Keratinocyte (primary cell): ENCODE measurements around the gene CPLX3. TPM values are rescaled to one million over a fixed set of nuclear protein-coding genes. Genes with fewer than 3 reads are reported as not detected.

Experiments used
- DNase-seq: peaks from one replicate; pipeline ENCODE4 v3.0.0-alpha.2; 2011; ENCODE audit warnings: low read depth, missing footprints, low spot score
- FAIRE-seq: peaks from 2 replicates; lab custom pipeline; 2011; peaks lifted over from hg19 to GRCh38; lab: Jason Lieb, UNC
- H2AFZ ChIP-seq: 2 replicates; pipeline ENCODE4 v1.6.0; 2012; ENCODE audit warnings: low read length, control low read depth, inconsistent platforms; ENCODE audit not compliant: control insufficient read depth
- H3K27ac ChIP-seq: 2 replicates; pipeline ENCODE4 v1.5.1; 2011; ENCODE audit warnings: low read length; ENCODE audit not compliant: control insufficient read depth, insufficient read depth
- H3K27me3 ChIP-seq: 3 replicates; pipeline ENCODE4 v1.6.0; 2011; ENCODE audit warnings: low read length; ENCODE audit not compliant: control insufficient read depth, insufficient read depth; ENCODE audit errors: extremely low read depth
- H3K36me3 ChIP-seq, 2 experiments: 2 replicates in 1 of 2; 3 replicates in 1 of 2; pipeline ENCODE4 v1.5.1; 2011; ENCODE audit warnings: low read length in 2 of 2, mild to moderate bottlenecking in 1 of 2; ENCODE audit not compliant: control insufficient read depth in 2 of 2, insufficient read depth in 2 of 2; ENCODE audit errors: extremely low read depth in 1 of 2
- H3K4me1 ChIP-seq: 3 replicates; pipeline ENCODE4 v1.5.1; 2011; ENCODE audit warnings: low read length; ENCODE audit not compliant: control insufficient read depth, insufficient read depth; ENCODE audit errors: extremely low read depth
- H3K4me2 ChIP-seq: 3 replicates; pipeline ENCODE4 v1.6.0; 2011; ENCODE audit warnings: low read depth, low read length; ENCODE audit not compliant: control insufficient read depth, insufficient read depth; ENCODE audit errors: extremely low read depth
- H3K4me3 ChIP-seq, 3 experiments: fragments of 200-600 bp in 1 of 3; sonication (generic) in 1 of 3; 2 replicates in 2 of 3; 3 replicates in 1 of 3; pipeline ENCODE4 v1.5.1; 2011 to 2016; ENCODE audit warnings: low read length in 3 of 3, mild to moderate bottlenecking in 3 of 3, control low read depth in 2 of 3, inconsistent platforms in 1 of 3, low read depth in 1 of 3, mixed read lengths in 1 of 3, mixed run types in 1 of 3, moderate library complexity in 1 of 3; ENCODE audit not compliant: control insufficient read depth in 2 of 3, insufficient read depth in 2 of 3; ENCODE audit errors: extremely low read depth in 1 of 3
- H3K79me2 ChIP-seq: 2 replicates; pipeline ENCODE4 v1.6.0; 2012; ENCODE audit warnings: low read length; ENCODE audit not compliant: control insufficient read depth, insufficient read depth
- H3K9ac ChIP-seq: 3 replicates; pipeline ENCODE4 v1.6.0; 2011; ENCODE audit warnings: low read length; ENCODE audit not compliant: control insufficient read depth, insufficient read depth; ENCODE audit errors: extremely low read depth
- H3K9me1 ChIP-seq: 3 replicates; pipeline ENCODE4 v1.6.0; 2011; ENCODE audit warnings: low read length; ENCODE audit not compliant: control insufficient read depth, insufficient read depth; ENCODE audit errors: extremely low read depth
- H3K9me3 ChIP-seq: 2 replicates; pipeline ENCODE4 v1.5.1; 2012; ENCODE audit warnings: low read depth, low read length; ENCODE audit not compliant: control insufficient read depth
- H4K20me1 ChIP-seq: 3 replicates; pipeline ENCODE4 v1.6.0; 2011; ENCODE audit warnings: low read length; ENCODE audit not compliant: control insufficient read depth, insufficient read depth; ENCODE audit errors: extremely low read depth
- EZH2 ChIP-seq: IDR thresholded peaks from one replicate; pipeline ENCODE4 v1.6.1; 2012; ENCODE audit warnings: inconsistent platforms, mild to moderate bottlenecking, low read length, moderate library complexity
- dilution Hi-C: fragments of 300-500 bp; cut with MboI; formaldehyde crosslinking; loops from one replicate; pipeline ENCODE4 v1.7.0; 2020; ENCODE audit warnings: low sequenced_read_pairs; ENCODE audit not compliant: extremely low pct_ligation_motif_present
- polyA plus RNA-seq, 5 experiments: library from polyadenylated mRNA; depleted of rRNA in 3 of 5; stranded (reverse) in 3 of 5; stranded (forward) in 1 of 5; unstranded in 1 of 5; fragments of >200 nt; gene quantifications; 1 replicate in 1 of 5; 2 replicates in 3 of 5; 3 replicates in 1 of 5; pipeline versions ENCODE4 v1.2.1 to v1.2.3, GENCODE V29; 2011 to 2012; ENCODE audit warnings: missing spikeins in 2 of 5, low read depth in 1 of 5, low replicate concordance in 1 of 5
- TF ChIP-seq, protein P1 (sequence below), 3 experiments: IDR thresholded peaks in 1 of 3; conservative IDR thresholded peaks in 1 of 3; optimal IDR thresholded peaks in 1 of 3; 2 replicates in 2 of 3; 3 replicates in 1 of 3; pipeline versions ENCODE3 to v1.5.1; 2011; ENCODE audit warnings: low read length in 3 of 3, mild to moderate bottlenecking in 3 of 3, moderate library complexity in 2 of 3, control low read depth in 1 of 3, inconsistent platforms in 1 of 3; ENCODE audit not compliant: insufficient read depth in 2 of 3; ENCODE audit errors: extremely low read depth in 1 of 3

The CPLX3 gene
- polyA plus RNA-seq, 1 donor (not counting 4 experiments of a cell fraction or from before 2014, with no cell fraction given), result not detected

DNA sequence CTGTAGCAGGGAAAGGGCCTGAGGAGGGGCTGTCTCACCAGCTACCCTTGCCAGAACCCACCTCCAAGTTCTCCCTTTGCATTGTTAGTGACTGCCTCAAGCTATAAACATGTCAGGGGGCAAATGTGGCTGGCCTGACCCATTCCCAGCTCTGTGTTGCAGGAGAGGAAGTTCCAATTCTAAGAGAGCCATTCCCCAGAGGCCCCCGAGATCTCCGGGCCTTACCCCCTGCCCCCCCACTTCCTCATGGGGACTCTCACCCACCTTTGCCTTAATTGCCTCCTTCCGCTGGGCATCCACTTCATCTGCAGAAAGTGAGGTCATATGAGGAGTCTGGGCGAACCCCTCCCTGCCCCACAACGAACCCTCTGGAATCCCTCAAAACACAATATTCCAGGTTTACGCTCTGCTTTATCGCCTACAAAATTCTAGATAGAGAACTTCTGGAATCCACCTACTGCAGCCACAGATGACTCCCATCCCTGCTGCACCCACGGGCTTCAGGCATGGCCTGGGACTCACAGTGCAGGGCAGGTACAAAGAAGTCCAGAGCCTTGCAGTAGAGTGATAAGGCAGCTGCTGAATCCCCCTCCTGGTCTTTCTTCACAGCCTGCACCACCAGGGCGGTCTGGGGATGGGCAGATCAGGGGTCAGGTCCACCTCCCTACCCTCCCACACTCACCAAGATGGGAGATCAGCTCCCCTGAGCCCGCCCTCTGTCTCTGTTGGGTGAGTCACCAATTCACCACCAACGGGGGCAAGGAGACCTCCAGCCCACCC, 12.5 kb downstream of the CPLX3 start:
- no peak overlapping the region for H2AFZ ChIP-seq
- TF ChIP-seq, protein P1, sequence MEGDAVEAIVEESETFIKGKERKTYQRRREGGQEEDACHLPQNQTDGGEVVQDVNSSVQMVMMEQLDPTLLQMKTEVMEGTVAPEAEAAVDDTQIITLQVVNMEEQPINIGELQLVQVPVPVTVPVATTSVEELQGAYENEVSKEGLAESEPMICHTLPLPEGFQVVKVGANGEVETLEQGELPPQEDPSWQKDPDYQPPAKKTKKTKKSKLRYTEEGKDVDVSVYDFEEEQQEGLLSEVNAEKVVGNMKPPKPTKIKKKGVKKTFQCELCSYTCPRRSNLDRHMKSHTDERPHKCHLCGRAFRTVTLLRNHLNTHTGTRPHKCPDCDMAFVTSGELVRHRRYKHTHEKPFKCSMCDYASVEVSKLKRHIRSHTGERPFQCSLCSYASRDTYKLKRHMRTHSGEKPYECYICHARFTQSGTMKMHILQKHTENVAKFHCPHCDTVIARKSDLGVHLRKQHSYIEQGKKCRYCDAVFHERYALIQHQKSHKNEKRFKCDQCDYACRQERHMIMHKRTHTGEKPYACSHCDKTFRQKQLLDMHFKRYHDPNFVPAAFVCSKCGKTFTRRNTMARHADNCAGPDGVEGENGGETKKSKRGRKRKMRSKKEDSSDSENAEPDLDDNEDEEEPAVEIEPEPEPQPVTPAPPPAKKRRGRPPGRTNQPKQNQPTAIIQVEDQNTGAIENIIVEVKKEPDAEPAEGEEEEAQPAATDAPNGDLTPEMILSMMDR (optimal IDR thresholded peaks at IDR 0.05 in 1 of 3, IDR thresholded peaks at IDR 0.05 in 1 of 3, conservative IDR thresholded peaks at IDR 0.05 in 1 of 3; ENCODE audit: extremely low read depth in 1 of 3, insufficient read depth in 2 of 3, low read length in 3 of 3), result no peak
- no peak for TF ChIP-seq EZH2
- DNase-seq (no peak), FAIRE-seq (no peak)
- peaks cover 14% of the 10 kb centered on the region for H3K4me1 ChIP-seq
- H3K4me3 ChIP-seq, result no peak overlapping the region
- H3K36me3 ChIP-seq, result peaks cover 4 to 11% of the 10 kb centered on the region in 2 experiments
- H4K20me1 ChIP-seq, result no peaks in the 10 kb centered on the region
- no peak overlapping the region for H3K27ac ChIP-seq
- dilution Hi-C loops, result no loop called here
- H3K9ac ChIP-seq, result no peak overlapping the region
- H3K9me3 ChIP-seq, result no peaks in the 10 kb centered on the region
- H3K79me2 ChIP-seq, result no peaks in the 10 kb centered on the region
- no peaks in the 10 kb centered on the region for H3K9me1 ChIP-seq
- no peaks in the 10 kb centered on the region for H3K27me3 ChIP-seq
- no peak overlapping the region for H3K4me2 ChIP-seq

DNA sequence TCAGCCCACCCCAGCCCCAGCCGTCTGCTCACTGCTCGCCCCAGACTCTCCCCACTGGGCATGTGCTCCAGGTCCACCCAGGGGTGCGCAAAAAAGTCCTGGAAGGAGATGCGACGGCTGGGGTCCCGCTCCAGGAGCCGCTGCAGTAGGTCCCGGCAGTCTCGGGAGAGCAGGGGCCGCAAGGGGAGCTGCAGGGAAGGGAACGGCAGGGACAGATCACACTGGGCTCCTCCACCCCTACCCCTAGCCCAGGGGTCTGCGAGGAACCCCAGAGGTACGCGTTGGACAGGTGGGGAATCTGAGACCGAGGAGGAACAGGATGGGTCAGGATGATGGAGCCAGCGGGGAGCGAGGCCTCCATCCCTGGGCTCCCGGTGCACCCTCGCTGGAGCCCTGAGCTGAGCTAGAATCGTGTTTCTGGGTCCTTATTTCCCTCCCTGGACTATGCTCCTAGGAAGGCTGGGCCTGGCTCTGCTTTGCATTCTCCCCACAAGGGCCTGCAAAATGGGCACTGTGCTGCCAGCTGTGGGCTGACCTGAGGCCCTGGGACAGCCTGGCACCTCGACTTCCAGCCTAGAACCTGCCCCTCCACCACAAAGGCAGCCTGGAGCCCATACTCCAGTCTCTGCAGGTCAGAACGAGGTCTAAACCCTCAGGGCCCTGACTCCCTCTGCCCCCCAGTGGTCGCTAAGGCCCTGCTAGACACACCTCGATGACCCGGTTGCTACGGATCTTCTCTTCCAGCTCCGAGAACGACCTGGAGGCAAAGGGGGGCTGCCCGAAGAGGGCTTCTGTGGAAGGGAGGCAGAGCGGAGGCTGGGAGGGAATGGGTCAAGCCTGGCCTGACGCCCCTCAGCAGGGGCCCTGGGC, 13.3 kb downstream of the CPLX3 start:
- H3K4me2 ChIP-seq, result no peak overlapping the region
- DNase-seq (no peak), FAIRE-seq (no peak)
- no peaks in the 10 kb centered on the region for H4K20me1 ChIP-seq
- H3K27me3 ChIP-seq, result no peaks in the 10 kb centered on the region
- no peaks in the 10 kb centered on the region for H3K79me2 ChIP-seq
- H3K9ac ChIP-seq, result no peak overlapping the region
- no peak for TF ChIP-seq EZH2
- TF ChIP-seq, protein P1 (optimal IDR thresholded peaks at IDR 0.05 in 1 of 3, IDR thresholded peaks at IDR 0.05 in 1 of 3, conservative IDR thresholded peaks at IDR 0.05 in 1 of 3; ENCODE audit: extremely low read depth in 1 of 3, insufficient read depth in 2 of 3, low read length in 3 of 3), result peak in 1 of 3 experiments; percentile 8
- H3K36me3 ChIP-seq, result peaks cover 4 to 15% of the 10 kb centered on the region in 2 experiments
- H3K4me3 ChIP-seq, result no peak overlapping the region
- no peak overlapping the region for H3K27ac ChIP-seq
- H3K9me3 ChIP-seq, result no peaks in the 10 kb centered on the region
- H2AFZ ChIP-seq, result no peak overlapping the region
- peaks cover 14% of the 10 kb centered on the region for H3K4me1 ChIP-seq
- dilution Hi-C loops, result no loop called here
- no peaks in the 10 kb centered on the region for H3K9me1 ChIP-seq
